Measurements from ENCODE around the gene ADGRL2.

DNA sequence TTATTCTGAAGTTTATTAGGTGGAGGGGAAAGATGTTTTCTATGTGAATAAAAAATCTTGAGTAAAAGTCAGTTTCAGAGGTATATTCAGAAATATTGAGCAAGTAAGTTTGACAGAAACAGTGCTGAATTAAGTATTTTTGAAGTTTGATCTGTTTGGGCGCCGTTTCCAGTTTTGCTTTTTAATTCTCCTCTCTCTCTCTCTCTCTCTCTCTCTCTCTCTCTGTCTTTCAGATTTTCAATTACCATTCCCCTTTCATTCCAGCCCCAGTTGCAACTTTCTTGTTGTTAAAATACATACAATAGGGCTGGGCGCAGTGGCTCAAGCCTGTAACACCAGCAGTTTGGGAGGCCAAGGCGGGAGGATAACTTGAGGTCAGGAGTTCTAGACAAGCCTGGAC is 24.0 kb downstream of the ADGRL2 start:
- no peak for TF ChIP-seq POLR2AphosphoS5 (IDR thresholded peaks at IDR 0.05)
- TF ChIP-seq, protein P1, sequence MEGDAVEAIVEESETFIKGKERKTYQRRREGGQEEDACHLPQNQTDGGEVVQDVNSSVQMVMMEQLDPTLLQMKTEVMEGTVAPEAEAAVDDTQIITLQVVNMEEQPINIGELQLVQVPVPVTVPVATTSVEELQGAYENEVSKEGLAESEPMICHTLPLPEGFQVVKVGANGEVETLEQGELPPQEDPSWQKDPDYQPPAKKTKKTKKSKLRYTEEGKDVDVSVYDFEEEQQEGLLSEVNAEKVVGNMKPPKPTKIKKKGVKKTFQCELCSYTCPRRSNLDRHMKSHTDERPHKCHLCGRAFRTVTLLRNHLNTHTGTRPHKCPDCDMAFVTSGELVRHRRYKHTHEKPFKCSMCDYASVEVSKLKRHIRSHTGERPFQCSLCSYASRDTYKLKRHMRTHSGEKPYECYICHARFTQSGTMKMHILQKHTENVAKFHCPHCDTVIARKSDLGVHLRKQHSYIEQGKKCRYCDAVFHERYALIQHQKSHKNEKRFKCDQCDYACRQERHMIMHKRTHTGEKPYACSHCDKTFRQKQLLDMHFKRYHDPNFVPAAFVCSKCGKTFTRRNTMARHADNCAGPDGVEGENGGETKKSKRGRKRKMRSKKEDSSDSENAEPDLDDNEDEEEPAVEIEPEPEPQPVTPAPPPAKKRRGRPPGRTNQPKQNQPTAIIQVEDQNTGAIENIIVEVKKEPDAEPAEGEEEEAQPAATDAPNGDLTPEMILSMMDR (IDR thresholded peaks at IDR 0.05), result no peak
- TF ChIP-seq EP300 (IDR thresholded peaks at IDR 0.05), result no peak
- TF ChIP-seq POLR2A (IDR thresholded peaks at IDR 0.05), result no peak

Data from suprapubic skin (tissue), 4 donors.